Measurements from ENCODE around the gene UCN3.
"Not testable (repeated sequence)": the region's sequence is repeated elsewhere in the genome, so short reads cannot be mapped to it uniquely, and the experiment has no call there.

Gene UCN3

DNA sequence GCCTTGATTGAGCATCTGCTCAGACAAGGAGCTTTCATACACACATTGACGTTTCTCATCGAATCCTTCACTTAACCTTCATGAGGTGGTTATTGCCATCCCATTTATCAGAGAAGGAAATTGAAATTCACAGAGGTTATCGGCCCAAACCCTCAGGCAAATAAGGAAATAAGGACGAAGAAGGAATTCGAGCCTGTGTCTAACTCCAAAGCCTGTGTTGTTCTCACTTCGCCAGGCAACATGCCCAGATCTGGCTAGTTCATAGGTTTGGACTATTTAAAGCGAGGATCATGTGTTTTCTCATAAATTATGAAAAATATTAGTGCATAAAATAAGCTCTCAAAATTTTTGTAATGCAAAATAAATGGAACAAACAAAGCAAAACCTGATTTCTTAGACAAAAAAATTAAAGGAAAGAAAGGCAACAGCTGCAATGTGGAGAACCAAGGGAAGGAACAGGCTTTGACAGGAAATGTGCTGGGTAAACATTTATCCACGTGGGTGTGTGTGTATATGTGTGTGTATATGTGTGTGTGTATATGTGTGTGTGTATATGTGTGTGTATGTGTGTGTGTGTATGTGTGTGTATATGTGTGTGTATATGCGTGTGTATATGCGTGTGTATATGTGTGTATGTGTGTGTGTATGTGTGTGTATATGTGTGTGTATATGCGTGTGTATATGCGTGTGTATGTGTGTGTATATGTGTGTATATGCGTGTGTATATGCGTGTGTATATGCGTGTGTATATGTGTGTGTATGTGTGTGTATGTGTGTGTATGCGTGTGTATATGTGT is 4.8 kb downstream of the UCN3 start:
- no peak for DNase-seq

DNA sequence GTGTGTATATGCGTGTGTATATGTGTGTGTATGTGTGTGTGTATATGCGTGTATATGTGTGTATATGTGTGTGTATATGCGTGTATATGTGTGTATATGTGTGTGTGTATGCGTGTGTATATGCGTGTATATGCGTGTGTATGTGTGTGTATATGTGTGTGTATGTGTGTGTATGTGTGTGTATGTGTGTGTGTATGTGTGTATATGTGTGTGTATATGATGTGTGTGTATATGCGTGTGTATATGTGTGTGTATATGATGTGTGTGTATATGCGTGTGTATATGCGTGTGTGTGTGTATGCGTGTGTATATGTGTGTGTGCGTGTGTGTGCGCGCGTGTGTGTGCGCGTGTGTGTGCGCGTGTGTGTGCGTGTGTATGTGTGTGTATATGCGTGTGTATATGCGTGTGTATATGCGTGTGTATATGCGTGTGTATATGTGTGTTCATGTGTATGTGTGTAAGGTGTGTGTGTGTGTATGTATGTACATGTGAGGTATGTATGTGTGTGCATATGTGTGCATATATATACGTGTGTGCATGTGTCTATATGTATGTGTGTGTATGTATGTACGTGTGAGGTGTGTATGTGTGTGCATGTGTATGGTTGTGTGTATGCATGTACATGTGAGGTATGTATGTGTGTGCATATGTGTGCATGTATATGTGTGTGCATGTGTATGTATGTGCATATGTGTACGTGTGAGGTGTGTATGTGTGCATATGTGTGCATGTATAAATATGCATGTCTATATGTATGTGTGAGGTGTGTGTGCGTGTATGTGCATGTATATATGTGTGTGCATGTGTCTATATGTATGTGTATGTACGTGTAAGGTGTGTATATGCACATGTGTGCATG is 6.0 kb downstream of the UCN3 start:
- no peak for DNase-seq

DNA sequence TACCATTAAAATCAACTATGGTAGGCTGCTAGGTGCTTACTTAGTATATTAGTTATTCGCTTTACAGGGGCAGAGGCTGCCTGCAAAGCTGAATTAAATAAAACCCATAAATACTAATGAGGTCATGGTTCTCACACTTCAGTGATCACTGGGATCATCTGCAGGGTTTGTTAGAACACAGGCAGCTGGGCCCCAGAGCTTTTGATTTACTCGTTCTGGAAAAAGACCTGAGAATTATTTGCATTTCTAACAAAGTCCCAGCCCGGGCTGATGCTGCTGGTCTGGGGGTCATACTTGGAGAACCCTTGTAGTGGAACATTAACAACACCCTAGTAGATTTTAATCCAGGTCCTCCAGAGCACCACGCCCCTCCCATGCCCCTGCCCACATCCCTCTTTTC is 8.5 kb downstream of the UCN3 start:
- DNase-seq = no peak

DNA sequence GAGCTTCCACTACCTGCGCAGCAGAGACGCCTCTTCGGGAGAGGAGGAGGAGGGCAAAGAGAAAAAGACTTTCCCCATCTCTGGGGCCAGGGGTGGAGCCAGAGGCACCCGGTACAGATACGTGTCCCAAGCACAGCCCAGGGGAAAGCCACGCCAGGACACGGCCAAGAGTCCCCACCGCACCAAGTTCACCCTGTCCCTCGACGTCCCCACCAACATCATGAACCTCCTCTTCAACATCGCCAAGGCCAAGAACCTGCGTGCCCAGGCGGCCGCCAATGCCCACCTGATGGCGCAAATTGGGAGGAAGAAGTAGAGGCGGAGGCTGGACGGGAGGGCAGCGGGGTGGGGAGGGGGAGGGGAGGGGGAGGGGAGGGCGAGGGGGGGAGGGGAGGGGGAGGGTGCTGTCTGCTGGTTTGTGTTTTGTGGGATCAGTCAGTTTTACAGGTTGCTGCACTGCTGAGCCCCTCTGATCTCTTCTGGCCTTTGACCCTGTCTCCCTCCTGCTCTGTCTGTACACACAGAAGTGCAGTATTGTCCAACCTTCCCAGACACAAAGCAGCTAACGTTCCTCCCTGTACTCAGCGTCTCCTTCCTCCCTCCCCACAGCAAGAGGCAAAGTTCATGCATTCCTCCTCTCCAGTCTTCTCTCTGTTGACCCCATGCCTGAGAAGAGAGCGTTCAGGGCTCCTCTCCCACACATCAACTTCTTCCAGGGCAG is 9.3 kb downstream of the UCN3 start:
- DNase-seq = no peak

DNA sequence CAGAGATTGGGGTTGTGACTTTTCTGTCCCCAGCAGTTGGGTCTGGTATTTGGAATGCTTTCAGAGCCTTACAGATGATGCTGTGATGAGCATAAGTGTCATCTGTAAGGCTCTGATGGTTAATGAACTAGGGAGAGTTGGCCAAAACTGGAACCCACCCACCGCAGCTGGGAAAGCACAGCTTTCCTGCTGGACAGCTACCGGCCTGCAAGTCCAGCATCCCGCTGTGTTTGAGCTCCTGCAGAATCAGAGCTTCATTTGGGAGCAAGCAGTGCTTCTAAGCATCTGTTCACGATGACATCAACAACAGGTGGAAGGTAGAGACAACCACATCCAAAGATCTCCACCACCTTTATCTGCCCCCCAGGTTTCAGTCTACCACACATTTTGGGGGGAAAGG is 11.7 kb downstream of the UCN3 start:
- no peak for DNase-seq

DNA sequence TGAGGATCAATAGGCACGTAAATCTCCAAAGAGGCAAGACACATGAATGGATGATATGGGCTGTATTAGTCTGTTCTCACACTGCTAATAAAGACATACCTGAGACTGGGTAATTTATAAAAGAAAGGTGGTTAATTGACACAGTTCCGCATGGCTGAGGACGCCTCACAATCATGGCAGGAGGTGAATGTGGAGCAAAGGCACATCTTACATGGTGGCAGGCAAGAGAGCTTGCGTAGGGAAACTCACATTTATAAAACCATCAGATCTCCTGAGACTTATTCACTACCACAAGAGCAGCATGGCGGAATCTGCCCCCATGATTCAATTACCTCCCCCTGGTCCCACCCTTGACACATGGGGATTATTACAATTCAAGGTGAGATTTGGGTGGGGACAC is 14.4 kb downstream of the UCN3 start:
- not testable (repeated sequence) for DNase-seq

DNA sequence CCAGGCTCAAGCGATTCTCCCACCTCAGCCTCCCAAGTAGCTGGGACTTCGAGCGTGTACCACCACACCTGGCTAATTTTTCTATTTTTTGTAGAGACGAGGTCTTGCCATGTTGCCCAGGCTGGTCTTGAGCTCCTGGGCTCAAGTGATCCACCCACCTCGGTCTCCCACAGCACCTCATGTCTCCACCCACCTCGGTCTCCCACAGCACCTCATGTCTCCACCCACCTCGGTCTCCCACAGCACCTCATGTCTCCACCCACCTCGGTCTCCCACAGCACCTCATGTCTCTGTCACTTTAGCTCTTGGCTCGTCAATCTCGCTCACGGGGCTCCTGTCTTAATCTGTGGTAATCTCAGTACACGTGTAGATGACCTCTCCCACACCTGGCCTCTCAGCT is 15.6 kb downstream of the UCN3 start:
- not testable (repeated sequence) for DNase-seq

DNA sequence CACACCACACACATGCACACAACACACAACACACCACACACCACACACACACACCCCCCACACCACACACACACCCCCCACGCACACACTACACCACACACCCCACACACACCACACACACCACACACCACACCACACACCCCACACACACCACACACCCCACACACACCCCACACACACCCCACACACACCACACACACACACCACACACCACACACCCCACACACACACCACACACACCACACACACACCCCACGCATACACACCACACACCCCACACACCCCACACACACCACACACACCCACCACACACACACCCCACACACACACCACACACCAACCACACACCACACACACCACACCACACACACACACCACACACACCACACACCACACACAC is 16.4 kb downstream of the UCN3 start:
- DNase-seq = no peak

DNA sequence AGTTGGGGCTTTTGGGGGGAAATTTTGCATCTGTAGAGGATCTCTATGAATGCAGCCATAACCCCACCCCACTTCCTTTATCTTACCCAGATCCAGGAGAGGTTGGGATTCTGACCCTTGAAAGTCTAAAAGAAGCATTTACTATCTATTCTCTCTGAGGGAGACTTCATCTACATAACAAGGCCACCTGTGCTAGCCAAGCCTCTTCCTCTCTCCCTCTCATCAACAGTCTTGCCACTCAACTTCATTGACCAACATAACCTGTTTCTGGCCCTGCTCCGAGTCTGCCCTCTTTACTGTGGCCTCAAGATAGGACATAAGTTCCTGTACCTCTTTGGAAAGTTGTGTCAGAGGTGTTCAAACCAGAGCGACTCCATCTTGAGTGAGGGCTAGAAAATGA is 20.5 kb downstream of the UCN3 start:
- no peak for DNase-seq

DNA sequence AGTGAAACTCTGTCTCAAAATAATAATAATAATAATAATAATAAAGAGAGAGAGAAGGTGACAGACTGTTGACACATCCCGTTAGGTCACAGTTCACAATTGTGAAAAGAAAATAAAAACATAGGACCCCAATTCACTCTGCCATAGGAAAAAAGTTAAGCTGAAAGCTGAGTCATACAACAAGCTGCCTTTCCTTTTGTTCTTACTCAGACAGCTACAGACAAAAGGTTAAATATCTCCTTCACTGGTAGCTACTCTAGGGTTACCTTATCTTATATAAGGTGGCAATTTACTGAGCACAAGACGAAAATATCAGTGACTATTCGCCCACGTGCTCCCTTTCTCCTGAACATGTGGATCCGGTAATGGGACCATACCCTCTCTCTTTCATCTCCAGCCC is 22.4 kb downstream of the UCN3 start:
- no peak for DNase-seq

DNA sequence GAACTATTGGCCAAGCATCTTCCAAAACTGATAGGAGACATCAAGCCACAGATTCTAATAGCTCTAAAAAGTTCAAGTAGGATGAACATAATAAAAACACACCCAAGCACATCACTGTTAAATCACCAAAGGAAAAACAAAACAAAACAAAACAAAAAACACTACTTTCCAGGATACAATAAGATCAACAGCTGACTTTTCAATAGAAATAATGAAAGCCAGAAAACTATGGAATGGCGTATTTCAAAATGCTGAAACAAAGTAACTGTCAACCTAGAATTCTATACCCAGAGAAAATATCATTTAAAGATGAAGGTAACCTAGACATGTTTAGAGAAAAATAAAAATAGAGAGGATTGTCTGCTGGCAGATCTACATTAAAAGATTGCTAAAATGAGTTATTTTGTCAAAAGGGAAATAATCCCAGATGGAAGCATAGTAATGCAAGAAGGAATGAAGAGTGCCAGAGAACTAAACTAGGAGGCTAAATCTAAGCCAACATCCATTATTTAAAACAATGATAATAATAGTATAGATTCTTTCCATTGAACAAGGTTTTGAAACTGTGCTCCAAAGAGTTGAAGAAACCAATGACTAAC is 25.9 kb downstream of the UCN3 start:
- DNase-seq = no peak

DNA sequence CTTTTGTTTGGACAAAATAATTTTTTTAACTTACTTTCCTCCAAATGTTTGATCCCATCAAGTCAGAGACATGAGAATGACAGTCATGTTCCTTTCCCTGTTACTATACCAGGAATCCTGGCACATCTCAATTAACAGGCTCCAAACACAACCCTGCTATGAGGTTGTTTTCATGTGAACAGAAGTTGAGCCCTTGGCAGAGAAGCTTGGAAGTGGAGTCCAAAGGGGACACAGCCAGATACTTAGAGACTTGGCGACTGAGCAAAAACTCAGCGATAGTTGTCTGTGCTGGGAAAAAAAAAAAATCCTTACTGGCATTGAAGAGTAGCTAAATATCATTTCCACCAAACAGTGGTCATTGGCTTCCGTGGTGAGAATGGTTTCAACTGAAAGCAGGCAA is 27.0 kb downstream of the UCN3 start:
- DNase-seq = no peak

DNA sequence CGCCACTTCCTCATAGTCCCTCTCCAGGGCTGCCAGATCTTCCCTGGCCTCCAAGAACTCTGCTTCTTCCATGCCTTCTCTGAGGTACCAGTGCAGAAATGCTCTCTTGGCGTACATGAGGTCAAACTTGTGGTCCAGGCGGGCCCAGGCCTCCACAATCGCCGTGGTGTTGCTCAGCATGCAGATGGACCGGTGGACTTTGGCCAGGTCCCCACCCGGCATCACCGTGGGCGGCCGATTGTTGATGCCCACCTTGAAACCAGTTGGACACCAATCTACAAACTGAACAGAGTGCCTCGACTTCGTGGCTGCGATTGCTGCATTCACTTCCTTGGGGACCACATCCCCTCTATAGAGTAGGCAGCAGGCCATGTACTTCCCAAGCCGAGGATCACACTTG is 28.8 kb downstream of the UCN3 start:
- no peak for DNase-seq

DNA sequence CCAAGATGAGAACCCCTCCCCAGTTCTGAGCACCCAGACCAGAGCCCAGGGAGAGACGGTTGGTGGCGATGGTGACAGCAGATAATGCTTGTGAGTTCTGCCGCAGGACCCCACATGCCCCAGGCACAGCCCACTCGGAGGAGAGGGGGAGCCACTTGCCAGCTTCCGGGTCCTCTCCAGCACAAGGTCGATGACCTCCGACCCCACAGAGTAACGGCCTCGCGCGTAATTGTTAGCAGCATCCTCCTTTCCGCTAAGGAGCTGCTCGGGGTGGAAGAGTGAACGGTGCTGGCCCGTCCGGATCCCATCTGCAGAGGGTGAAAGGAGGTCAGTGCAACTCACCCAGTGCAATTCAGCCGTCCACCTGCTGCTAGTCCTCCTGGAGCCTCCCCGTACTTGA is 30.4 kb downstream of the UCN3 start:
- DNase-seq = no peak

DNA sequence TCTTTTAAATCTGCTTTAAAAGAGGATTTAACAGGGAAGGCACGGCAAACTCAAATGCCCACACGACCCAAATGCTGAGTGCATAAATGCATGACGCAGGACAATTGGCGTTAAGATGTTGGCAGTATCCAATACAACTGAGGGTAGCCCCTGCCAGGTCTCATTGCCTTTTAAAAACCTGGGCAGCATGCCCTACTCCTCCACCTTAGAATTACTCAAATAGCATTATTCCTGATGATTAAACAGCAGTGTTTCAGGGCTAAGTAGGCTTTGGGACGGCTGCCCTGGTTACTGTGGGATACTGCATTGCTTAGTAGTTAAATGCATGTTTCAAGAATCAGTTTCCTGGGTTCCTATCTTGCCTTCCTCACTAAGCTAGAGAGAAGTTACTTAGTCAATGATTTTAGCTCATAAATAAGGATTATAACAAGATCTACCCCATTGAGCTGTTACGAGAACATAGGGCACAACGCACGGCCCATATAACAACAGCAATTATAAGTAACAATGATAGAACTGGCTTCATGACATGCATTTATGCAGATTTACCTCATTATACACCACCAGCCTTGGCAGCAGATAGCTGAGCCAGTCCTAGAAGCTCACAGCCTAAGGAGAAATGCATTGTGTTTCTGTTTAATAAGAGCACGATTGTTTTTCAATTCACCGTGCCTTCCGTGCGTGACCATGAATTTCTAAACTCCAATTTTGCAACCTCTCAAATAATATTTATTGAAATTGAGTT is 32.0 kb downstream of the UCN3 start:
- DNase-seq = no peak

DNA sequence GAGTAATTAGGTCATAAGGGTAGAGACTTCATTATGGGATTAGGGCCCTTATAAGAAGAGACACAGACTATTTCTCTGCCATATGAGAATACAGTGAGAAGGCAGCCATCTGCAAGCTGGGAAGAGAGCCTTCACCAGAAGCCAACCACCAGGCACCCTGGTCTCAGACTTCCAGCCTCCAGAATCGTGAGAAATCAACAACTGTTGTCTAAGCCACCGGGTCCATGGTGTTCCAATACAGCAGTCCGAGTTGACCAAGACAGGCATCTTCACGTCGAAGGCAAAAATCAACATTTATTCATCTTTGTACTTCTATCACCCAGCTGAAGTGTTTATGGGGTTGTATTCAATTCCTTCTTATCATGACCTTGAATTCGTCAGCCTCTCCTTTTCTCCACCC is 34.6 kb downstream of the UCN3 start:
- no peak for DNase-seq

DNA sequence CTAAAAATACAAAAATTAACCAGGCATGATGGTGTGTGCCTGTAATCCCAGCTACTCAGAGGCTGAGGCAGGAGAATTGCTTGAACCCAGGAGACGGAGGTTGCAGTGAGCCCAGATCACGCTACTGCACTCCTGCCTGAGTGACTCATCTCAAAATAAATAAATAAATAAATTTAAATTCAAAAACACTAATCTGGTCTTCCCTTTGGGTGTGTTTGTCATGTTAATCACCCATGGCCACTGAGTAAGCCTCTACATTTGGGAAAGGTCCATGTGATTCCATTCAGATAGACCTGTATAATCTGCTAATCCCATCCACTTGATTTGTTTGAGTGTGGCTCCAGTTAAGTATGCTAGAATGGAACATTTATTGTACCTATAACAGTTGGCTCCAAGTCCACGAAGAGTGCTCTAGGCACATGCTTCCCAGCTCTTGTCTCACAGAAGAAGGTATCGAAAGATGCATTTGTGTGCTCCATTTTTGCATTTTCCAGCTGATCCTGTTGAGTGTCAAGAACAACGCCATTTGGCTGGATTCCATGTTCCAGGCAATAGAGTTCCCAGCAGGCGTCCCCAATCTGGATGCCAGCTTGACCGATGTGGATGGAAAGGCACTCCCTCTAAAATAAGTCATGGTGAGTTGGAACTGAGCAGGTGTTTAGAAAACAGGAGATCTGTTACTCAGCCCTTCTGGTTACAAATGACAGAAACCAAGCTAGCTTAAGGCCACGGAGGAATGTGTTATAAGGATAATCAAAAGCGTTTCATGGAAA is 35.9 kb downstream of the UCN3 start:
- DNase-seq = no peak

DNA sequence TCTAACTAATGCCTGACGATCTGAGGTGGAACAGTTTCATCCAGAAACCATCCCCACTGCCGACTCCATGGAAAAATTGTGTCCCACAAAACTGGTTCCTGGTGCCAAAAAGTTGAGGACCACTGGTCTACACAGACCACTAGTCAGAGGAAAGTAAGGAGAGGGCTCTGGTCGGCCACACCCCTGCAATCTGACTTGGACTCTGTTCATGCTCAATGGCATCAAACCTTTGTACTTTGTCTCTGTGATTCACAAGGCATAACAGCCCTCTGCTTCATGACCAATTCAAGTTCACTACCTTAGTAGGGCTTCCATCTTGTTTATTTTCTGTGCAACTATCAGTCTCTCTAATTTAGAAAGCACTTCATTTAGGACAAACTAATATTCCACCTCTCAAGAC is 38.0 kb downstream of the UCN3 start:
- no peak for DNase-seq

DNA sequence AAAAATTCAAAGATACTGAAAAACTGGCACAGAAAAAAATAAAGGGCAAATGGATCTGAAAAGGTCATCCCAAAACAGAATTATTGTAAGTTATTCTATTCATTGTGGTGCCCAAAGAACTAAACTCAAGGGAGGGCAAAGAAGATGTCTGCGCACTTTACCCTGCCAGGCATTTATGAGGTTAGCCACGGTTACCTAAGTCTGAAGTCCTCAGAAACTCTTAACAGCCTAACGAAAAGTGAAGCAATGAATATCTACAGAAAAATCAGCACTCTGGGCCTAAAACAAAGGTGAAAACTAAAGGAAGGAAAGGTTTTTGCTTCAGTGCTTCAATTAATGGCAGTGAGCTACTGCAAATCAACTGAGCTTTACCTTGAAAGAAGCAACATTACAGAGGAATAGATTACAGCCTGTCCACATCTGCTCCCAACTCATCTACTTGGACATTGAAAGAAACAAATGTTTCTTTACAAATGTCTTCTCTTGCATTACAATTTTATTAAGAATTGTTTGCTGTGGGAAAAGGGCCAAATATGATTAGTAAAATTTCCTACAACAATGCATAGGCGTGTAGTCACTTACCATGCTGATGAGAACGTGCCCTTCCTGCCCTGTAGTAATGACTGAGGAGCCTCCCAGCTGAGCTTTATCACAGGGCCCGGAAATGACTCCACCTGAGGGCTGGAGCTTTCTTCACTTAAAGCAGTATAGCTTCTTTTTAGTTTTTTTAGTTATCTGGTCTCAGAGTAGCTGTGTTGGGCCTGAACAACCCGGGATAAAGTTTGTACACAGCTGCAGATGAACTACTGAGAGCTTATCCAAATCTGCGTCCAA is 39.7 kb downstream of the UCN3 start, which contains the start of gene TUBAL3:
Gene TUBAL3 (minus strand): TSS at position 621 of the 834 bp plus-strand sequence. CDS start 36 bp downstream, at position 585.
- no peak for DNase-seq

DNA sequence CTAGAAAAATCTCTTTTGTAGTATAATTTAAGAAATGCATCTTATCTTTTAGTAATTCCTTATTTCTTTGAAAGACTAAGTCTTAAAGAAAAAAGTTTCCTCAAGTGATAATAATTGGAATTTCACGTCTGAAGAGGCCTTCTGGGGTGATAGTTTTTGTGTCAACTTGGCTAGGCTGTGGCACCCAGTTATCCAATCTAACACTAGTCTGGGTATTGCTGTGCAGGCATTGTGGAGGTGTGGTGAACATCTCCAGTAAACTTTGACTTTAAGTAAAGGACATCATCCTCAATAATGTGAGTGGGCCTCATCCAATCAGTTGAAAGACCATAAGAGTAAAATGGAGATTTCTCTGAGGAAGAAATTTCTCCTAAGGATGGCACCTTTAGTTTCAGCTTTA is 42.2 kb downstream of the UCN3 start:
- no peak for DNase-seq

DNA sequence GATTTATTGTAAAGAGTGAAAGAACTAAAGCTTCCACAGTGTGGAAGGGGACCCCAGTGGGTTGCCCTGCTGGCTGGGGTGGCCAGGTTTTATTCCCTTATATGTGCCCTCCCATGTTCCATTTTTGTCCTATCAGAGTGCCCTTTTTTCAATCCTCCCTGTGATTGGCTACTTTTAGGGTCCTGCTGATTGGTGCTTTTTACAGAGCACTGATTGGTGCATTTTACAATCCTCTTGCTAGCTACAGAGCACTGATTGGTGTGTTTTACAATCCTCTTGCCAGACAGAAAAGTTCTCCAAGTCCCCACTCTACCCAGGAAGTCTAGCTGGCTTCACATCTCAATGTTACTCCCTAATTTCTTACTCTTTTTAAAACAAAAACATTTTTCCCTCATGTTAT is 46.0 kb downstream of the UCN3 start:
- not testable (repeated sequence) for DNase-seq

Measured in stimulated activated CD4-positive, alpha-beta T cell treated with anti-CD3 and anti-CD28 coated beads, Interleukin-4, amount 100 ng/mL, for 24 hours (primary cell).